Measurements from ENCODE around the gene FLRT1. TPM values are rescaled to one million over a fixed set of nuclear protein-coding genes. Genes with fewer than 3 reads are reported as not detected.
A peak's percentile ranks its signal among the peaks of the same experiment; 100 is the strongest.

Gene FLRT1
- polyA plus RNA-seq, 1 experiment = 0.17 TPM

- H3K27me3 ChIP-seq (ENCODE audit: control insufficient read depth, insufficient read depth, low read length) = no peaks in the 10 kb centered on the region
- ChIA-PET CTCF (interaction anchor here (1.4 to 4.5 kb wide), 3 partner anchors 151 to 161 kb away, joined by 3 to 154 read pairs (median 4); no protein-coding TSS in a partner anchor), POLR2A (interaction anchor here (1.1 to 1.7 kb wide), 2 partner anchors 24 to 187 kb away, joined by 3 read pairs; partner anchors contain the start of gene STIP1)
- H3K27ac ChIP-seq (ENCODE audit: low read depth, low read length) = no peak overlapping the region
- H3K4me3 ChIP-seq (ENCODE audit: low read depth, low read length) = no peak overlapping the region
- no peak for DNase-seq (ENCODE audit: low read depth, low spot score)
- H3K9me3 ChIP-seq (ENCODE audit: control insufficient read depth, insufficient read depth, low read length) = no peaks in the 10 kb centered on the region
- TF ChIP-seq CTCF (IDR thresholded peaks at IDR 0.05; ENCODE audit: low read depth, low read length) = no peak
Observed at GRCh38 chr11:63998558-63999348, 37.0 kb upstream of the FLRT1 start.

- no peak overlapping the region for H3K4me3 ChIP-seq (ENCODE audit: low read depth, low read length)
- ChIA-PET POLR2A (interaction anchor here (1.0 to 1.7 kb wide), 2 partner anchors 24 to 150 kb away, joined by 3 read pairs; no protein-coding TSS in a partner anchor), CTCF (interaction anchor here (0.9 to 4.5 kb wide), 7 partner anchors 8 to 230 kb away, joined by 3 to 154 read pairs (median 4); partner anchors contain the start of gene MACROD1)
- no peaks in the 10 kb centered on the region; the same call in 1 of the 2 replicates for H3K9me3 ChIP-seq (ENCODE audit: control insufficient read depth, insufficient read depth, low read length)
- DNase-seq (ENCODE audit: low read depth, low spot score) = no peak
- H3K27ac ChIP-seq (ENCODE audit: low read depth, low read length) = no peak overlapping the region
- no peaks in the 10 kb centered on the region for H3K27me3 ChIP-seq (ENCODE audit: control insufficient read depth, insufficient read depth, low read length)
- TF ChIP-seq CTCF (IDR thresholded peaks at IDR 0.05; ENCODE audit: low read depth, low read length) = no peak
Observed at GRCh38 chr11:63999349-64000025, 36.2 kb upstream of the FLRT1 start.

DNA sequence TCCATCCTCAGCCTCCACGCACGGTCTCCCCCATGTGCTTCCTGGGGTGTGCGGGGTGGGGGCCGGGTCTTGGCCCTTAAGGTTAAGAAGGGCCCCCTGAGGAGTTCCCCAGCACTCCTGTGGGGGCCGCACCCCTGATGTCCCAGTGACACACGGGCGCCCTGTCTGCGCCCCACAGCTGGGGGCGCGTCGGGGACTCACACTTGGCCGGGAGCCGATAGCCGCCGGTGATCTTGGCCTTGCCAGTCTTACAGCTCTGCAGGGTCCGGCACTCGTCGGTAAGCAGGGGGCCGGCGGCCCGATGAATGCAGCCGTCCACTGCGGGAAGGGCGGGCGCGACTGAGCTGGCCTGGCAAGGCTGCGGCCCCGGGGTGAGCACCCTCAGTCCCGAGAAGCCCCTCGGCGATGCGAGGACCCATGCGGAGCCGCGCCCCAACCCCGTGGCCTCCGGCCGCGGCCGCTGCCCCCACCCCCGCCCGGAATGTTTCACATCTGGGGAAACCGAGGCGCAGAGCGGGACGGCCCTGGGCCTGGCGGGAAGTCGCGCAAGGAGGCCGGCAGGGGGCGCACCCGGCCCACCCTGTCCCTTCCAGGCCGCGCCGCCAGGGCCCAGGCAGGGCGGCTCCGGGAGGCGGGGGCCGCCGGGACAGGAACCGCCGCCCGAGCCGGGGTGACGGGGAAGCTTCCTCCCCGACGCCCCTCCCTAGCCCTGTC, 35.5 kb upstream of the FLRT1 start:
- peak overlapping the region; percentile 32; the same call in 1 of the 2 replicates for H3K4me3 ChIP-seq (ENCODE audit: low read depth, low read length)

More for the DNA sequence above, 35.5 kb upstream of the FLRT1 start:
- DNase-seq (ENCODE audit: low read depth, low spot score) = no peak
- Histone ChIP-seq H3K9me3 (ENCODE audit: control insufficient read depth, insufficient read depth, low read length) (no peaks in the 10 kb centered on the region; the same call in 1 of the 2 replicates), H3K27me3 (ENCODE audit: control insufficient read depth, insufficient read depth, low read length) (no peaks in the 10 kb centered on the region), H3K27ac (ENCODE audit: low read depth, low read length) (no peak overlapping the region)
- POLR2A ChIA-PET = interaction anchor here (0.7 to 1.7 kb wide), 4 partner anchors 16 to 149 kb away, joined by 3 to 4 read pairs (median 4); no protein-coding TSS in a partner anchor
- CTCF ChIA-PET = interaction anchor here (0.8 to 4.5 kb wide), 14 partner anchors 9 to 231 kb away, joined by 3 to 154 read pairs (median 4); partner anchors contain the start of genes MACROD1 and OTUB1
- peak; percentile 58 for TF ChIP-seq CTCF (IDR thresholded peaks at IDR 0.05; ENCODE audit: low read depth, low read length)
